ENCODE data around the gene CXCL1. TPM values are rescaled to one million over a fixed set of nuclear protein-coding genes. Genes with fewer than 3 reads are reported as not detected.
"Not testable (repeated sequence)": the region's sequence is repeated elsewhere in the genome, so short reads cannot be mapped to it uniquely, and the experiment has no call there.

CXCL1 gene
- total RNA-seq, 1 donor from 2014 or later = 0.72 TPM

GRCh38 chr4:73892966-73893365, 23.8 kb downstream of the CXCL1 start:
- peaks cover 51% of the 10 kb centered on the region for H3K4me1 Mint-ChIP-seq (ENCODE audit: low read depth)
- TF ChIP-seq, protein P1, sequence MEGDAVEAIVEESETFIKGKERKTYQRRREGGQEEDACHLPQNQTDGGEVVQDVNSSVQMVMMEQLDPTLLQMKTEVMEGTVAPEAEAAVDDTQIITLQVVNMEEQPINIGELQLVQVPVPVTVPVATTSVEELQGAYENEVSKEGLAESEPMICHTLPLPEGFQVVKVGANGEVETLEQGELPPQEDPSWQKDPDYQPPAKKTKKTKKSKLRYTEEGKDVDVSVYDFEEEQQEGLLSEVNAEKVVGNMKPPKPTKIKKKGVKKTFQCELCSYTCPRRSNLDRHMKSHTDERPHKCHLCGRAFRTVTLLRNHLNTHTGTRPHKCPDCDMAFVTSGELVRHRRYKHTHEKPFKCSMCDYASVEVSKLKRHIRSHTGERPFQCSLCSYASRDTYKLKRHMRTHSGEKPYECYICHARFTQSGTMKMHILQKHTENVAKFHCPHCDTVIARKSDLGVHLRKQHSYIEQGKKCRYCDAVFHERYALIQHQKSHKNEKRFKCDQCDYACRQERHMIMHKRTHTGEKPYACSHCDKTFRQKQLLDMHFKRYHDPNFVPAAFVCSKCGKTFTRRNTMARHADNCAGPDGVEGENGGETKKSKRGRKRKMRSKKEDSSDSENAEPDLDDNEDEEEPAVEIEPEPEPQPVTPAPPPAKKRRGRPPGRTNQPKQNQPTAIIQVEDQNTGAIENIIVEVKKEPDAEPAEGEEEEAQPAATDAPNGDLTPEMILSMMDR (IDR thresholded peaks at IDR 0.05) = no peak
- no peak overlapping the region for H3K4me3 Mint-ChIP-seq (ENCODE audit: unreplicated experiment)
- H3K9me3 Mint-ChIP-seq (ENCODE audit: low read depth) = no peaks in the 10 kb centered on the region
- no peak overlapping the region for H3K27ac Mint-ChIP-seq (ENCODE audit: unreplicated experiment)
- H3K36me3 Mint-ChIP-seq (ENCODE audit: low read depth) = no peaks in the 10 kb centered on the region
- peaks cover 2% of the 10 kb centered on the region for H3K27me3 Mint-ChIP-seq (ENCODE audit: low read depth)
- DNase-seq (ENCODE audit: low spot score) = no peak

DNA sequence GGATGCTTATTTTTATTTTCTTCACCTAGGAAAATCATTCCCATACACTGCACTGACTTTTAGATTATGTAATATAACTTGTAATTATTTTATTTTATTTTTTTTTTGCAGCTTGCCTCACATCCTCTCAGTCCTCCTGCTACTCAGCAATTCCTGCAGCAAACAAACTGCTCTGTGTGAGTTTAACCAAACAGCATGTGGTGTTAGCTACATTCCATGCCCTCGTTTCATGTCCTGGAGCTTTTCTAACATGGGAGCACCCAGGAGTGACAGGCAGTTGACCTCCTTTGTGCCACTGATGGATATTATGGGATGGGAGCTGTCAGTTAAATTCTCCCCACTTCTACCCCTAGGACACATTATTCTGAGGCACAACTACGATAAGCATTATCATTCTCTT, 24.8 kb downstream of the CXCL1 start:
- Mint-ChIP-seq H3K4me3 (ENCODE audit: unreplicated experiment) (no peak overlapping the region), H3K27ac (ENCODE audit: unreplicated experiment) (no peak overlapping the region), H3K27me3 (ENCODE audit: low read depth) (no peaks in the 10 kb centered on the region), H3K4me1 (ENCODE audit: low read depth) (peaks cover 51% of the 10 kb centered on the region), H3K9me3 (ENCODE audit: low read depth) (no peaks in the 10 kb centered on the region), H3K36me3 (ENCODE audit: low read depth) (no peaks in the 10 kb centered on the region)
- DNase-seq (ENCODE audit: low spot score) = no peak
- TF ChIP-seq, protein P1 (IDR thresholded peaks at IDR 0.05) = no peak

DNA sequence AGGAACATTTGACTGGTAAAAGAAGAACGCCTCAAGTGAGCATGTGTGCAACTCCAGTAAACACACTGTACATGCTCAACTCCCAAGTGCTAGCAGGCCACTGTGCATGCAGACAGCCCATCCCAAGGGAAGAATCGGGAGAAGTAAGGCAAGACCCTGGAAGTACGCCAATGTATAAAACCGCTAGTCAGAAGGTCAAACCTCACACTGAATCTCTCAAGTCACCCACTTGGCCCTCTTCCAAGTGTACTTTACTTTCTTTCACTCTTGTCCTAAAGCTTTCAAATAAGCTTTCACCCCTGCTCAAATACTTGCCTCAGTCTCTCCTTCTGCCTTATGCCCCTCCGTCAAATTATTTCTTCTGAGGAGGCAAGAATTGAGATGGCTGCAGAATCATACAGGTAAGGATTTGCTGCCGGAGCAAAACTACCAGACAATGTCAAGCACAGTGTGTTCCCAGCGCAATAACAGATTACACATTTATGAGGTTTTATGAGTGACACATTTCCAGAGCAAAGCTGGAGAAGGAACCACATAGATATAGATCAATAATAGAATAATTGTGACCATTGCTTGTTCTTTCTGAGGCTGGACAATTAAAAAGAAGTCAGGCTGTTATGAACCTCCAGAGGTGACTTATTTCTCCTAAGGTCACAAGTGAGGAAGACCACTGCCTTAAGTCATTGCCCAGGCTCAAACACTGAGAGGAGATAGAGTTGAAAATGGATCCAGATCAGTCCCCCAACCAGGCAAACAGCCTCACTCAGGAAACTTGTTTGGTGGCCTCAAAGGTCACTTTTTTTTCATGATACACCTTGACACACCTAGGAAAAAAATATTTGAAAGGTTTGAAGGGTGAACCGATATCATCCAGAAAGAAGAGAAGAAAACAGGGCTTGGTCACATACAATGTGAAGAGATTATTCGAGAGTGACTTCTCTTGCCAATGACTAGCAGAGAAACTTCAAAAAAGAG, 26.3 kb downstream of the CXCL1 start:
- no peak overlapping the region for H3K4me3 Mint-ChIP-seq (ENCODE audit: unreplicated experiment)
- peaks cover 7% of the 10 kb centered on the region for H3K27me3 Mint-ChIP-seq (ENCODE audit: low read depth)
- DNase-seq (ENCODE audit: low spot score) = no peak
- no peak overlapping the region for H3K27ac Mint-ChIP-seq (ENCODE audit: unreplicated experiment)
- TF ChIP-seq, protein P1 (IDR thresholded peaks at IDR 0.05) = no peak
- H3K9me3 Mint-ChIP-seq (ENCODE audit: low read depth) = no peaks in the 10 kb centered on the region
- no peaks in the 10 kb centered on the region for H3K36me3 Mint-ChIP-seq (ENCODE audit: low read depth)
- peaks cover 51% of the 10 kb centered on the region for H3K4me1 Mint-ChIP-seq (ENCODE audit: low read depth)

DNA sequence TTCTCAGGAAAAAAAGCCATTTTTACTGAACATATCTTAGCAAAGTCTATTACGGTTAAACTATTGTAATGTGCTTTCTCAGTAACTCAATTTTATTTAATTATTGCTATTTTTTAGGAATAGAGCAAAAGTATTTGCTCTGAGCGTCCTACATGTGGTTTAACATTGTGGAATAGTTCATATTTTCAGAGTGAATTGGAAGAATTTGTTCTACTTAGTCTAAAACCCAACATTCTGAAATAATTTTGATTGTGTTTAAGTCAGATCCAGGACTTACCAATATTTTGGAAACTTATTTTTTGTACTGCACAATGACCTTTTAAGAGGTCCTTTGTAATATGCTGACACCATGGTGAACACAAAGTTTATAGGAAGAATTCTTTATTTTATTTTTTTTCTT, 27.2 kb downstream of the CXCL1 start:
- Mint-ChIP-seq H3K36me3 (ENCODE audit: low read depth) (no peaks in the 10 kb centered on the region), H3K27ac (ENCODE audit: unreplicated experiment) (no peak overlapping the region)
- TF ChIP-seq, protein P1 (IDR thresholded peaks at IDR 0.05) = no peak

DNA sequence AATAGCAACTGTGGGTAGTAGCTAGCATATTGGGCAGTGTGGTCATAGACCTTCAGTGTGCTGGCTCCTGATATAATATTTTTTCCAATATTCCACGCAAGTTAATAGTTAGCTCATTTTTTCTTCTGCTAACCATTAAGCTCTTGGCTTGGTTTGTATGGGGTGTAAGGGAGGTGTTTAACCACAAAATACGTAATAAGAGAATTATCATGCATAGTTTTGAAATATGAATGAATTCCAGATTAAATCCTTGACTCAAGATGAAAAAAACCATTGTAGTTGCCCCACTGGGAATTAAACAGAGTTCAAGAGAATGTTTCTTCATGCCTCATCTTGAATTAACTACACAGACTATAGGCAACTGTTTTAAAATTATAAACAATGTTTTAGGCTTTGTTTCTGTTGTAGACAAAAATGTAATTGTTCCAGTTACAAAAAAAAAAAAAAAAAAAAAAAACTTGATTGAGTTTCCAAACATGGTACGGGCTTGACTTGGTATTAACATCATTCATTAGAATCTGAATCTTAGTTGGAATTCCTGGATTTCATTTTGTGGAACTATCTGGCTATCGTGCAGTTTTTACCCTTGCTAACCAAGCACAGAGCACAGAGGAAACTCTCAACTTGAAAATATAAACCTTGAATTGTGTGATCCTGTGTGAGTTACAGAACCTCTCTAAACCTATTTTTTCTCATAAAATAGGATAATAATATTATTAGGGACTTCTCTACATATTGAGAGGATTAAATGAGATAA, 28.4 kb downstream of the CXCL1 start:
- H3K4me1 Mint-ChIP-seq (ENCODE audit: low read depth) = peaks cover 36% of the 10 kb centered on the region
- TF ChIP-seq, protein P1 (IDR thresholded peaks at IDR 0.05) = no peak
- DNase-seq (ENCODE audit: low spot score) = no peak

More for the DNA sequence above, 27.2 kb downstream of the CXCL1 start:
- Mint-ChIP-seq H3K4me1 (ENCODE audit: low read depth) (peaks cover 46% of the 10 kb centered on the region), H3K9me3 (ENCODE audit: low read depth) (no peaks in the 10 kb centered on the region), H3K4me3 (ENCODE audit: unreplicated experiment) (no peak overlapping the region), H3K27me3 (ENCODE audit: low read depth) (peaks cover 13% of the 10 kb centered on the region)
- DNase-seq (ENCODE audit: low spot score) = no peak

GRCh38 chr4:73899338-73899737, 30.1 kb downstream of the CXCL1 start:
- H3K4me3 Mint-ChIP-seq (ENCODE audit: unreplicated experiment); H3K36me3 Mint-ChIP-seq (ENCODE audit: low read depth); H3K27ac Mint-ChIP-seq (ENCODE audit: unreplicated experiment); DNase-seq (ENCODE audit: low spot score); H3K9me3 Mint-ChIP-seq (ENCODE audit: low read depth): not testable (repeated sequence)
- Mint-ChIP-seq H3K4me1 (ENCODE audit: low read depth) (peaks cover 21% of the 10 kb centered on the region), H3K27me3 (ENCODE audit: low read depth) (peaks cover 24% of the 10 kb centered on the region)

More for the DNA sequence above, 28.4 kb downstream of the CXCL1 start:
- H3K27ac Mint-ChIP-seq (ENCODE audit: unreplicated experiment) = no peak overlapping the region
- H3K36me3 Mint-ChIP-seq (ENCODE audit: low read depth) = no peaks in the 10 kb centered on the region
- H3K27me3 Mint-ChIP-seq (ENCODE audit: low read depth) = peaks cover 17% of the 10 kb centered on the region
- H3K9me3 Mint-ChIP-seq (ENCODE audit: low read depth) = no peaks in the 10 kb centered on the region
- H3K4me3 Mint-ChIP-seq (ENCODE audit: unreplicated experiment) = no peak overlapping the region

Data from chondrocyte (in vitro differentiated cells).